Suppressor macrophage treated with lipopolysaccharide for 1 hour (primary cell): Measurements from ENCODE around the gene TBC1D13.
A peak's percentile ranks its signal among the peaks of the same experiment; 100 is the strongest.
"Not testable (repeated sequence)": the region's sequence is repeated elsewhere in the genome, so short reads cannot be mapped to it uniquely, and the experiment has no call there.

Experiments
- DNase-seq, 3 donors: peaks; one replicate each; pipeline ENCODE4 v3.0.0-alpha.2; 2020 to 2022

TBC1D13 gene

GRCh38 chr9:128786681-128787601 is at the start of gene TBC1D13:
TBC1D13 (plus strand) TSS chr9:128787253; CDS start chr9:128787354, 101 bp downstream.
- peak; percentile 82 to 93 (median 90) for DNase-seq

GRCh38 chr9:128742401-128742800 is 44.7 kb upstream of the TBC1D13 start:
- no peak for DNase-seq

- DNase-seq: no peak
Measured at GRCh38 chr9:128743421-128743820, 43.6 kb upstream of the TBC1D13 start.

- no peak for DNase-seq
Measured at GRCh38 chr9:128747241-128747640, 39.8 kb upstream of the TBC1D13 start.

- DNase-seq: no peak
Measured at GRCh38 chr9:128750926-128751595, 36.0 kb upstream of the TBC1D13 start.

GRCh38 chr9:128753627-128754026 is 33.4 kb upstream of the TBC1D13 start:
- DNase-seq: no peak

GRCh38 chr9:128757602-128758001 is 29.5 kb upstream of the TBC1D13 start:
- DNase-seq: no peak

- DNase-seq: no peak
Measured at GRCh38 chr9:128762671-128763449, 24.2 kb upstream of the TBC1D13 start.

GRCh38 chr9:128764361-128764760 is 22.7 kb upstream of the TBC1D13 start:
- DNase-seq: no peak

- no peak for DNase-seq
Measured at GRCh38 chr9:128765499-128765898, 21.6 kb upstream of the TBC1D13 start.

GRCh38 chr9:128768606-128769005 is 18.4 kb upstream of the TBC1D13 start:
- DNase-seq: no peak

- DNase-seq: no peak
Measured at GRCh38 chr9:128770286-128771030, 16.6 kb upstream of the TBC1D13 start.

GRCh38 chr9:128771094-128771721 is 15.8 kb upstream of the TBC1D13 start:
- DNase-seq: peak in 1 of 3 donors; percentile 19

- peak; percentile 92 to 98 (median 97) for DNase-seq
Measured at GRCh38 chr9:128771745-128772519, 15.1 kb upstream of the TBC1D13 start, which contains the start of gene ZER1. ZER1 (minus strand) TSS chr9:128771927; CDS start chr9:128755565, 16,362 bp downstream.

GRCh38 chr9:128773049-128773448 is 14.0 kb upstream of the TBC1D13 start:
- DNase-seq: no peak

GRCh38 chr9:128774804-128775203 is 12.2 kb upstream of the TBC1D13 start:
- no peak for DNase-seq

- not testable (repeated sequence) for DNase-seq
Measured at GRCh38 chr9:128780093-128780492, 7.0 kb upstream of the TBC1D13 start.

- DNase-seq: peak; percentile 30 to 72 (median 45)
Measured at GRCh38 chr9:128781187-128782070, 5.6 kb upstream of the TBC1D13 start.

- DNase-seq: no peak
Measured at GRCh38 chr9:128782669-128783068, 4.4 kb upstream of the TBC1D13 start.

- DNase-seq: no peak
Measured at GRCh38 chr9:128785427-128785826, 1.6 kb upstream of the TBC1D13 start.
